Neural progenitor cell (in vitro differentiated cells): ENCODE measurements around the gene METTL5.

Experiments
- CTCF ChIP-seq: fragments of 200-600 bp; sonication (generic); IDR thresholded peaks from 2 replicates; pipeline ENCODE4 v1.5.1; 2017; ENCODE audit warnings: antibody characterized with exemption, mild to moderate bottlenecking
- EZH2 ChIP-seq: fragments of 200-600 bp; sonication (generic); IDR thresholded peaks from 2 replicates; pipeline ENCODE4 v1.6.1; 2017; ENCODE audit warnings: antibody characterized with exemption, mild to moderate bottlenecking, moderate library complexity
- EZH2phosphoT487 ChIP-seq: fragments of 200-600 bp; sonication (generic); IDR thresholded peaks from 2 replicates; pipeline ENCODE4 v1.6.1; 2017; ENCODE audit warnings: antibody characterized with exemption

GRCh38 chr2:169798718-169799592 lies 25.8 kb downstream of the METTL5 start, which contains the start of gene SSB:
- TF ChIP-seq EZH2 (no peak), CTCF (no peak), EZH2phosphoT487 (no peak)
